Ascending aorta (tissue), 2 donors: ENCODE data around the gene SDK2. TPM values are rescaled to one million over a fixed set of nuclear protein-coding genes. Genes with fewer than 3 reads are reported as not detected.

Source experiments
- DNase-seq, 2 donors: peaks; one replicate each; pipeline ENCODE4 v3.0.0-alpha.2; 2019; ENCODE audit warnings: low spot score in 2 of 2
- H3K27ac ChIP-seq, 2 donors: fragments of 200-600 bp; sonication (generic); one replicate each; pipeline ENCODE4 v1.5.1; 2016 to 2017; ENCODE audit warnings: mild to moderate bottlenecking in 1 of 2
- H3K27me3 ChIP-seq: fragments of 200-600 bp; sonication (generic); one replicate; pipeline ENCODE4 v1.5.1; 2017
- H3K36me3 ChIP-seq, 2 donors: fragments of 200-600 bp; sonication (generic); one replicate each; pipeline ENCODE4 v1.5.1; 2016
- H3K4me1 ChIP-seq, 2 donors: fragments of 200-600 bp; sonication (generic); one replicate each; pipeline ENCODE4 v1.5.1; 2016 to 2017; ENCODE audit warnings: mild to moderate bottlenecking in 1 of 2
- H3K4me3 ChIP-seq, 2 donors: fragments of 200-600 bp; sonication (generic); one replicate each; pipeline ENCODE4 v1.5.1; 2016 to 2017; ENCODE audit warnings: mild to moderate bottlenecking in 1 of 2
- H3K9me3 ChIP-seq, 2 donors: fragments of 200-600 bp; sonication (generic); one replicate each; pipeline ENCODE4 v1.5.1; 2016
- CTCF ChIP-seq, 3 experiments: fragments of 200-600 bp in 2 of 3; fragments of 450-650 bp in 1 of 3; sonication (generic) in 2 of 3; IDR thresholded peaks; one replicate each; pipeline ENCODE4 v1.5.1; 2016 to 2019; ENCODE audit warnings: antibody characterized with exemption in 3 of 3, mild to moderate bottlenecking in 1 of 3, moderate library complexity in 1 of 3
- intact Hi-C: fragments of 100-400 bp; cut with DNase I; formaldehyde crosslinking; loops from one replicate; pipeline ENCODE4 v1.15.1; 2023
- total RNA-seq: library from RNA; depleted of rRNA; stranded (reverse); fragments of >200 nt; gene quantifications from one replicate; pipeline ENCODE4 v1.1.0, GENCODE V29; 2016

SDK2 gene
- total RNA-seq, 1 donor from 2014 or later = 8.1 TPM

GRCh38 chr17:73291260-73291801 lies 352.9 kb downstream of the SDK2 start:
- TF ChIP-seq CTCF (IDR thresholded peaks at IDR 0.05) = no peak
- H3K9me3 ChIP-seq = no peaks in the 10 kb centered on the region
- H3K4me3 ChIP-seq = peak overlapping the region; percentile 36 to 42
- DNase-seq = peak; percentile 50 to 93
- H3K36me3 ChIP-seq = peaks cover 0 to under 1% of the 10 kb centered on the region in 2 donors
- no peaks in the 10 kb centered on the region for H3K27me3 ChIP-seq
- H3K27ac ChIP-seq = peak overlapping the region; percentile 96 to 99
- intact Hi-C loops = loop anchor here (5.0 kb wide), 4 partner anchors 51 to 1141 kb away; partner anchors contain the start of genes COG1 and GPRC5C
- peaks cover 34 to 82% of the 10 kb centered on the region in 2 donors for H3K4me1 ChIP-seq

DNA sequence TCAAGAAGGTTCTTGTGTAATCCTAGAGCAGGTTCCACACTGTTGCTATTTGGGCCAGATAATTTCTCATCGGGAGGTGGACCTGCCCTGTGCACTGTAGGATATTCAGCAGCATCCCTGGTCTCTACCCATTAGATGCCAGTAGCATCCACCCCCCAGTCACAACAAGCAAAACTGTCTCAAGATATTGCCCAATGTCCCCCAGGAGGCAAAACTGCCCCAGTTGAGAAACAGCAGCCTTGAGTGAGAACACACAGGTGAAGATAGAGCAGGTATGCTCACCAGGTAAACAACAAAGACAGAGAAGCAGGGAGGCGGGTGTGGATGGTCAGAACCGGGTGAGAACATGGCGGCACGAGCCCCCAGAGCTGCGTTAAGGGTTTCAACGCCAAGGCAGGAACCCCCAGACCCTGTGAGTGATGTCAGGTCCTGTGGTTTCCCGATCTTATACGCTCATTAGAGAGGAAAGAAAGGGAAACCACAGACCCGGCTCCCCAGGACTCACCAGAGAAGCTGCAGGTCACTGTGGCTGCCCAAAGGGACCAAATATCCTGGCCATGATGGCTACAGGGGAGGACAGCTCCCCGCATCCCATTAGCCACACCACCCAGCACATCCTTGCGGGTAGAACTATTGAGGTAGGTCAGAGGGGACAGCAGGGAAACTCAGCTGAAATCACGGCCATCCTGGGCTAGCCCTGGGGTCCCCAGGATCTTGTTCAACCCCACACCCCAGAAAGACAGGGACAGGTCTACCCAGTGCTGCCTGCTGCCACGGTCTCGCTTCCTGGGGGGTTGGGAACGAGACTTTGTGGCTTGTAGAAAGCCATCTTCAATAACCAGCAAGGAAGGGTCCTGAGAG lies 353.6 kb downstream of the SDK2 start:
- Histone ChIP-seq H3K9me3 (no peaks in the 10 kb centered on the region), H3K4me1 (peaks cover 34 to 82% of the 10 kb centered on the region in 2 donors), H3K27me3 (no peaks in the 10 kb centered on the region), H3K27ac (peak overlapping the region; percentile 96 to 99), H3K36me3 (peaks cover 7 to 8% of the 10 kb centered on the region in 2 donors), H3K4me3 (no peak overlapping the region)
- intact Hi-C loops = loop anchor here (5.0 kb wide), 4 partner anchors 52 to 1142 kb away; partner anchors contain the start of genes COG1 and GPRC5C
- no peak for TF ChIP-seq CTCF (IDR thresholded peaks at IDR 0.05)
- no peak for DNase-seq

- no peak overlapping the region for H3K4me3 ChIP-seq
- no peak for TF ChIP-seq CTCF (IDR thresholded peaks at IDR 0.05)
- intact Hi-C loops = loop anchor here (5.0 kb wide), 4 partner anchors 53 to 1143 kb away; partner anchors contain the start of genes COG1 and GPRC5C
These were observed 354.5 kb downstream of the SDK2 start for GRCh38 chr17:73289549-73290254.

DNA sequence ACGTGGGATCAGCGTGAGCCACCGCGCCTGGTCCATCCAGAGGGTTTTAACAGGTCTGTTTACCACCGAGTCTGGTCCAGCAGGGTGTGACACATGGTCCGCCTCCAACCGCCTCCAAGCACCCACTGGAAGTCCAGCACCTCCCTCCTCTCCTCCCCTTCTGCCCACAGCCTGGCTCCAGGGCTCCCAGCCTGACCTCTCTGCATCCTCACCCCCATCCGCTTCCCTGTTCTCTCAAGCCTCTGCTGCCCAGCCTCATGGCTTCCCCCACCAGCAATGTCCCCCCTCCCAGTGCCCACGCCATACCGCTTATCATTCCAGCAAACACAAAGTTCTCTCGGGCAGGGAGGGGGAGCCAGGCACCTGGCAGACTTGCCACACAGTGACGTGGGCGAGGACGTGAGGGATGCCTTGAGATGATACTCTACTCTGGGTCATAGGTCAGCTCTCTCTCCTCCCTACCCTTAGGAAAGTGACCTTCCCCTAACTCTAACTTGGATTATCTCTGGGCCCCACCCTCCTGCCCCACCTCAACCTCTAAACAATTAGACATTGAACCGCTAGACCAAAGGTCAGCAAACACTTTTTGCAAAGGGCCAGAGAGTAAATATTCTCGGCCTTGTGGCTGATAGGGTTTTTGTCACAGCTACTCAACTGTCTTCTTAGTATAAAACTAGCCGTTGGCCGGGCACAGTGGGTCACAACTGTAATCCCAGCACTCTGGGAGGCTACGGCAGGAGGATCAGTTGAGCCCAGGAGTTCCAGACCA lies 355.5 kb downstream of the SDK2 start:
- H3K9me3 ChIP-seq = no peaks in the 10 kb centered on the region
- no peak for DNase-seq
- peaks cover 19 to 20% of the 10 kb centered on the region in 2 donors for H3K36me3 ChIP-seq
- H3K4me3 ChIP-seq = no peak overlapping the region
- intact Hi-C loops = no loop called here
- H3K4me1 ChIP-seq = peaks cover 27 to 71% of the 10 kb centered on the region in 2 donors
- no peaks in the 10 kb centered on the region for H3K27me3 ChIP-seq
- no peak for TF ChIP-seq CTCF (IDR thresholded peaks at IDR 0.05)
- peak overlapping the region; percentile 96 to 99 for H3K27ac ChIP-seq

More at GRCh38 chr17:73289549-73290254, 354.5 kb downstream of the SDK2 start:
- peak overlapping the region; percentile 96 to 99 for H3K27ac ChIP-seq
- H3K36me3 ChIP-seq = peaks cover 16 to 17% of the 10 kb centered on the region in 2 donors
- H3K9me3 ChIP-seq = no peaks in the 10 kb centered on the region
- no peaks in the 10 kb centered on the region for H3K27me3 ChIP-seq
- DNase-seq = no peak
- H3K4me1 ChIP-seq = peaks cover 34 to 80% of the 10 kb centered on the region in 2 donors

- Histone ChIP-seq H3K36me3 (peaks cover 19 to 20% of the 10 kb centered on the region in 2 donors), H3K9me3 (no peaks in the 10 kb centered on the region), H3K27me3 (no peaks in the 10 kb centered on the region), H3K4me3 (no peak overlapping the region), H3K4me1 (peaks cover 14 to 55% of the 10 kb centered on the region in 2 donors), H3K27ac (peak overlapping the region; percentile 52 to 53)
- TF ChIP-seq CTCF (IDR thresholded peaks at IDR 0.05) = no peak
- intact Hi-C loops = no loop called here
- DNase-seq = no peak
These were observed 357.4 kb downstream of the SDK2 start for GRCh38 chr17:73286863-73287296.
